ENCODE measurements around the gene AGPAT2.

DNA sequence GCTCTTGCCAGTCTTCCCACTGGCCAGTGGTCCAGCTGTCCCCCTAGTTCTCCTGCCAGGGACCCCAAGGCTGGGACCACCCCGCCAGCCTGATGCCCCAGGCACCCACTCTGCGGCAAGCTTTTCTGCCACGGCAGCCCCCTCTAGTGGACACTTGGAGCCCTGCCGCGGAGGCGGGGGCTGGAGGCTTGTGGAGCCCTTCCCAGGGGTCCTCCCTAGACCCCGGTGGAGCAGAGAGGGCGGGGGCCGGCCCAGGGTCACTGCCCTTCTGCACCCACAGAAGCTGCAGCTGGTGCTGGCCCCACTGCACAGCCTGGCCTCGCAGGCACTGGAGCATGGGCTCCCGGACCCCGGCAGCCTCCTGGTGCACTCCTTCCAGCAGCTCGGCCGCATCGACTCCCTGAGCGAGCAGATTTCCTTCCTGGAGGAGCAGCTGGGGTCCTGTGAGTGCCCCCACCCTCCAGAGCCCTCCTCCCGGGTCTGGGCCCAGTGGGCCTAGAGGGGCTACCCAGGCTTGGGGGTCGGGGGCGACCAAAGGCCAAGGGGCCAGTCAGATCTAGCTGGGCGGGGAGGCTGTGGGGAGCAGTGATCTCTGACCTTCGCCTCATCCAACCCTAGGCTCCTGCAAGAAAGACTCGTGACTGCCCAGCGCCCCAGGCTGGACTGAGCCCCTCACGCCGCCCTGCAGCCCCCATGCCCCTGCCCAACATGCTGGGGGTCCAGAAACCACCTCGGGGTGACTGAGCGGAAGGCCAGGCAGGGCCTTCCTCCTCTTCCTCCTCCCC lies 15.4 kb downstream of the AGPAT2 start:
- no peak for TF ChIP-seq POLR2AphosphoS5 (IDR thresholded peaks at IDR 0.05; ENCODE audit: low read depth, low read length)
- no peak for TF ChIP-seq POLR2A (IDR thresholded peaks at IDR 0.05; ENCODE audit: low read depth, low read length)
- TF ChIP-seq TAF1 (IDR thresholded peaks at IDR 0.05; ENCODE audit: low read depth, low read length): no peak
- no peak for TF ChIP-seq SPI1 (IDR thresholded peaks at IDR 0.05; ENCODE audit: low read depth, low read length)
- TF ChIP-seq POU2F2 (IDR thresholded peaks at IDR 0.05; ENCODE audit: low read depth, low read length): no peak
